NCI-H146 (cell line): ENCODE measurements around the gene CENPO.
"Not testable (repeated sequence)": the region's sequence is repeated elsewhere in the genome, so short reads cannot be mapped to it uniquely, and the experiment has no call there.

Experiments used
- DNase-seq: peaks from one replicate; lab custom pipeline; 2025; lab: John Stamatoyannopoulos, UW

CENPO gene

DNA sequence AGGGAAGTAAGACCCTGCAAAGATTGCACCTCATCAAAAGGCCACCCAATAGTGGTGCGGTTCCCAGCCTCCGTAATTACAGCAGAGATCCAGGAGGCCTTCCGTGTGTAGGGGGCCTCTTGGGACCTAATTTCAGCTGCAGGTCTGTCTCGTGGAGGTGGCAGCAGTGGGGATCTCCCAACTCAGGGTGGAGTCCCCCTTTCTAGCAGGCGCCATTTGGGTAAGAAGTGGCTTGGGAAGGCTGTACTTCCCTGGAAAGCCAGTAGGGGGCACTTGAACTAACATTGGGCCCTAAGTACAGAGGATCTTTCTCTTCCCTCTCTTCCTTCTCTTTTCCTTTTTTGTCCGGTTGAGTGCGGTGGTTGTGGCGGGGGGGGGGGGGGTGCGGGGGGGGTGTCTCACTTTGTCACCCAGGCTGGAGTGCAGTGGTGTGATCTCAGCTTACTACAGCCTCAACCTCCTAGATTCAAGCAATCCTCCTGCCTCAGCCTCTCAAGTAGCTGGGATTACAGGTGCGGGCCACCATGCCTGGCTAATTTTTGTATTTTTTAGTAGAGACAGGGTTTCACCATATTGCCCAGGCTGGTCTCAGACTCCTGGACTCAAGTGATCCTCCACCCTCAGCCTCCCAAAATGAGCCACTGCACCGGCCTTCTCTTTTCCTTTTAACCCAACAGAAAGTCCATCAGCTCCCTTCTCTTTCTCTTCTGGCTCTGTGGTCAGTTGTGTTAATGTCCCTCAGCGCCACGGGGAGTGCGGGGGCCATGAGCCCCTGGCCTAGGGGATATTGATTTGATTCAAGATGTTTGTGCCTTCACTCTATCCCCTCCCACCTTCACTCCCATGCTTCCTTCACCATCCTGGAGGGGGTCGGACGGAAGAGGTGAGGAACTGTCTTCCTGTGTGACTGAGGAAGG is 32.0 kb downstream of the CENPO start:
- DNase-seq, result peak; percentile 7

GRCh38 chr2:24825883-24826772 is 32.9 kb downstream of the CENPO start:
- DNase-seq, result no peak

GRCh38 chr2:24826773-24827145 is 33.5 kb downstream of the CENPO start:
- DNase-seq, result no peak

- DNase-seq, result peak; percentile 71
These were observed 34.4 kb downstream of the CENPO start for GRCh38 chr2:24827321-24828237.

DNA sequence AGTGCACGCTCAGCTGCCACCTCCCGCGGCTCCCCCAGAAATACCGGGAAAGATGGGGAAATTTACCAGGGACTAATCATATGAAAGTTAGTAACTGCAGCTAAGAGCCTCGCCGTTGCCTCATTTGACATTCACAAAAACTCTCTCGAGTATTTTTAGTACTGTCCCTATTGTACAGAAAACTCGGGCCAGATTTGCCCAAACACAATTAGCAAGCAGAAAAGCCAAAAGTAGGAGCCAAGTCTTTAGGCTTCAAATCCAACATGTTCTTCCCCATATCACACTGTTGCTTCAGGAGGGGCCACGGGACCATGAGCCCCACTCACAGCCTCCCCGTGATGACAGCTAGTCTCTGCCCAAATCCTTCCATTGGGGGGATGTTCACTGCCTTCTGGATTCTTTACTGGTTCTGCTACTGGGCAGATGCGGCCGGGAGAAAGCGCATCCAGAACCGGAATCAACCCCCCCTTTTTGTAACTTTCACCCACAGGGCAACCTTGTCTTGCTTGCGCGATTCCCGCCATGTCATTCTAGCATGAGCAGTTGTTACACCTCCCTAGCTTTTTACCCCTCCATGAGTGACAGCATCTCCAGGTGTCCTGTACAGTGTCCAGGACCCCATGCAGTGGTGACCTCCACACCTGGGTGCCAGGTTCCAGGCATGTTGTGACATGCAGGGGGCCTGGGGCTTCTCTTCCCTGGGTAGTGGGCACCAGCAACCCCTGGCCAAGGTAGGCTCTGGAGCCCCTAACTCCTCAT is 35.2 kb downstream of the CENPO start:
- DNase-seq, result no peak

GRCh38 chr2:24830351-24830750 is 37.1 kb downstream of the CENPO start:
- DNase-seq, result no peak

DNA sequence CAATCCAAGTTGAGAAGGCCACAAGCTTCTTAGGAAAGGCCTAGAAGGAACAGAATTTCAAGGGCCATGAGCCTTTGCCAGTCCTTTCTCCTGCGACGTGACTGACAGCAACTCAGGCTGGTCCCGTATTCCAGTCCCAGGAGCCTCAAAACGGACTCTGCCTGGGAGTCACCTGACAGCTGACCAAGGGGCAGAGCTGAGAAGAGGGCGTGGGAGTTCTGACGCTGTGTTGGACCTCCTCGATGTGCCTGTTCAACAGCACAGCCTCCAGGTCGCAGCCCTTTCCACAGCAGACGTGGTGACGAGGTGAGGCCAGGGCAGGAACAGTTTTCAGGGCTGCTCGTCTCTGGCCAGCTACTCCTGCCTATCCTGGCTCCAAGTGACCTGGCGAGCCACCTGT is 37.6 kb downstream of the CENPO start:
- no peak for DNase-seq

DNA sequence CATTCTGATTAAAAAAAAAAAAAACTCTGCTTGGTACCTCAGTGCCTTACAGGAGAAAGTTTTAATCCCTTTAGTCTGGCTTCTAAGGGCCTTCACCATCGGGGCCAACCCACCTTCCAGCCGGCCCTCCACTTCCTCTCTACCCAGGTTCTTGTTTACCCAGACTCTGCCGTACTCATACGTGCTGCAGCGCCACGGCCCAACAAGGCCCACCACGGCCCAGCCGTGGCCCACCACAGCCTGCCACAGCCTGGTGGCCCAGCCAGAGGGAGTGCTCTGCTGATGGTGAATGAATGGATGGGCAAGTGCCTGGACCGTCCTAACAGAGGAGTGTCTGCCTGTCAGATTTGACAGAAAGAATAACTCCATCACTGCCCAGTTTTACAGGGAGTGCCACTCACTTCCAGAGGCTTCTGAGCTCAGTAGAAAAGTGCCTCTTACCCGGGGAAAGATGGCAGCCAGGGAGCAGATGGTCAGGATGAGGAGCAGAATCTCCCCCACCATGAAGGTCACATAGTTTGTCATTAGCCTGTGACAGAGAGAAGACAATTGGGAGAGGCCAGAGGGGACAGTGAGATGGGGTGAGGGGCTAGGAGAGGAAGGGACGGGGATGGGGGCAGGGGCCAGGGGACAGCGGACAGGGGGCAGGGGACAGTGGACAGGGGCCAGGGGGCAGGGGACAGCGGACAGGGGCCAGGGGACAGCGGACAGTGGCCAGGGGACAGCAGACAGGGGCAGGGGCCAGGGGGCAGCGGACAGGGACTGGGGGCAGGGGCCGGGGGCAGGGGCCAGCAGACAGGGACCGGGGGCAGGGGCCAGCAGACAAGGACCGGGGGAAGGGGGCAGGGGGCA is 38.2 kb downstream of the CENPO start:
- no peak for DNase-seq

- peak; percentile 51 for DNase-seq
These were observed 38.8 kb downstream of the CENPO start for GRCh38 chr2:24832073-24832461.

GRCh38 chr2:24832521-24832920 is 39.3 kb downstream of the CENPO start:
- no peak for DNase-seq

GRCh38 chr2:24832931-24833701 is 39.9 kb downstream of the CENPO start:
- DNase-seq, result peak; percentile 98

DNA sequence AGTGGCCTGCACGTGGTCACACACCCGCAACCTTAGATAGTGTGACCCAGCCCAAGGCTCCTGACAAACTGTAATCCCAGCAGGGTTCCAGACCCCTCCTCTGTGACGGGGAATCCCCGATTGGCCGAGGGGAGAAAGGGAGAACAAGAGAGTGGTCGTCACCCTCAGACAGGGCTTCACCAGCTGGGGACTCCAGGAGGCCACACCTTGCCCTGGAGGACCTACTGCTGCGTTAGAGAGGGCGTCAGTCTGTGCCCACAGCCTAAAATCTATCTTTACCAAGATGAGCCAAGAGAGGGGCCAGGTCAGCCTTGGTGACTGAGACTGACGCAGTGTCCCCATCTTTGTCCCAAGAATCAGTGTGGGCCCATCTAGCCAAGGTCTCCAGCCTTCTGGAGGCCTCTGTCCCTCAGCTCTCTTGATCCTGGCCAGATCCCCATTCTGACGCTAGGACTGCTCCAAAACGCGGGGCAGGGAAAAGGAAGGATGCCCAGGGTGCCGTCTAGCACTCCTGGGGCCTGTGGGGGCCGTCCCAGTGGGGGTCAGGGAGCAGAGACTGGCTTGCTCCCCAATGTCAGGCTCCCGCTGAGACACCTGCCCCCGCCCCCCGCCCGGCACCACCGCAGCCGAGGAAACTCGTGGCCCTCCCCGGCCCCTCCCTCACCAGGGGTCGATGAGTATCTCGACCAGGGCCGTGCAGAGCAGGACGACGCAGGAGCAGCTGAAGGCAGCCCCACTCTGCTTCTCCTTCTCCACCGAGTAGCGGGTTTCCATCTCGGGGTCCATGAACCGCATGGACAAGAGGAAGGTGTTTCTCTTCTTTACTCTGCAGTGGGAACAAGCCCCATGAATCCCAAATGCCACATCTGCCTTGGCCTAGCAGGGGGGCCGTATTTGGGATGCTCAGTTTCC is 40.9 kb downstream of the CENPO start:
- DNase-seq, result no peak

DNA sequence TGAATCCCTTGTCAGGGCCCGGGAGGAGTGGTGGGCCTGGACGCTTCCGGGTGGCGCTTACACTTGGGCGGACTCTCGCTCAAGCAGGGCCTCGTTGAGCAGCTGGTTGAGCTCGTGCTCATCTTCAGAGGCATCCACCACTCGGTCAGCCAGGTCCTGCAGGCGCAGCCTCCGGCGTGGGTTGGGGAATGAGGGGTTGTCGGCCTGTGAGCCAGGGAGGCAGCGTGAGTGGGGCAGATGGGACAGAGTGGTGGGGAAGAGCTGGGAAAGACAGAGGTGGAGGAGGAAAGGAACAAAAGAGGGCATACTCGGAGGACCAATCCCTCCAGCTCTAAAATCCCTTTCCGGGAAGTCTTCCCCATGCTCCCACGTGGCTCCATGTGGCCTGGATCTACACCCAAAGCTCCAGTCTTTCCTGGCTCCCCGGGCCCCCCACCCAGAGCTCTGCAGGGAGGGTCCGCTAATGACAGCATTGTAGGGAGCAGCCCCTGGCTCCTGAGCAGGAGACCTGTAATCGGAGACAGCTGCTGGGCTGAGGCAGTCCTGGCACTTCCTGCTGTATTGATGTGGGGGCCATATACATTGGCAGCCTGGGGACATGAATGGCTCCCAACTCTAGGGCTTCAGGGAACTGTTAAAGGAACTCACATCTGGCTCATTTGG is 41.6 kb downstream of the CENPO start:
- DNase-seq, result no peak

DNA sequence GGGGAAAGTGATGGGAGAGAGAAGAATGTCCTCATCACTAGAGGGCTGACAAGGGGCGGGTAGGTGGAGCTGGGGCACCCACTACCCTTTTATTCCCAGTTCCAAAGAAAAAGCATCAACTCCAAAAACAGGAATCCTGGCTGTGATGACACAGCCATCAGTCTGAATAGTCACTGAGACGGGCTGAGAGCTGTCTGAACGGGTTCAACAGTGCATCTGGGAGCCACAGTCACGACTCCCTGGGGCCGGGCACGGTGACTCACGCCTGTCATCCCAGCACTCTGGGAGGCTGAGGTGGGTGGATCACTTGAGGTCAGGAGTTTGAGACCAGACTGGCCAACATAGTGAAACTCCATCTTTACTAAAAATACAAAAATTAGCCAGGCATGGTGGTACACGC is 42.2 kb downstream of the CENPO start:
- DNase-seq, result not testable (repeated sequence)

DNA sequence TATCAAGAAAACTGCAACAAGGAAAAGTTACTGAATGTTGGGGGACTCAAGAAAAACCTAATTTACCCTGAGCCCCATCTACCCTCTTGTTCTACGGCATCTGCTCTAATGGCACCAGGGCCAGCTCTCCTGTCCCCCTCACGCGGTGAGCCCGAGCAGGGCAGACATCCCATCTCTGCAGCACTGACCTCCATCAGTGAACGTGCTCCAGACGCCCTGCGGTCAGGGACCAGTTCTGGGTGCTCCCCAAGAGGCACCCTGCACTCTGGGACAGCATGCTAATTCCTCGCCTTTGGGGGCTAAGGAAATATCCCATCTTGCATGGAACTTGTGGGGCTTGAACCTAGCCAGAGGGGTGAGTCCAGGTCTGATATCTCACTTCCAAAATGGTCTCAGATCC is 43.0 kb downstream of the CENPO start:
- DNase-seq, result no peak

DNA sequence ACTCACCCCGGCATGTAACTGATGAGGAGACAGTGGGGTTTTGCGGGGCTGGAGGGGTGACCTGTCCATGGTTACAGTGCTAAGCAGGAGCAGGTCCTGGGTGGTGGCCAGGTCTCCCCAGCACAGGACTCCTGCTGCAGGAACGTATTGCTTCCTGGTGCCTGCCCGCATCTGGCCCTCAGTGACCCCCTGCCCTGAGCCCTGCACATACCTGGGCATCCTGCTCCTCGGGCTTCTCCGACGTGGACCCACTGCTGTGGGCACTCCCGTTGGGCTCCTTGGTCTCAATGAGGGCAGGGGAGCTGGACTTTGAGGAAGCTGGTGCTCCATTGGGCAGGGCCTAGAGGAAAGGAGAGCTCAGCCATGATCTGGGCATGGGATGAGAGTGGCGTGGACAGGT is 43.5 kb downstream of the CENPO start:
- DNase-seq, result no peak

- no peak for DNase-seq
These were observed 44.8 kb downstream of the CENPO start for GRCh38 chr2:24837996-24838513.

DNA sequence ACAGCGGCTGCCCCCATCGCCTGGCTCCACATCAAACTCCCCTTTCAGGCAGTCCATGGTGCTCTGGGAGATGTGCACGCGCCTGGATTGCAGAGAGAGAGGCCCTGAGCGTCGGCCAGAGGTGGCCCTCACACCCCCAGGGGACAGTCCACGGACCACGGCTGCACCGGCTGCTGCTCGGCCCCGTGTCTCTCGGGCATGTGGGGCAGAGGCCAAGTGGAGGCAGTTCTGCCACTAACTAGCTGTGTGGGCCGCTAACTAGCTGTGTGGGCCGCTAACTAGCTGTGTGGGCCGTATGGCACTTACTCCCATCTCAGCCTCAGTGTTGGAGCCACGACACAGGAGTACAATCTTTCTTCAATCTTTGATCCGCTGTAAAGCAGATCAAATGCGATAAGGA is 45.3 kb downstream of the CENPO start:
- no peak for DNase-seq
